EL (cell line): Measurements from ENCODE around the gene GNAQ.
A peak's percentile ranks its signal among the peaks of the same experiment; 100 is the strongest.

Experiments
- DNase-seq: peaks from one replicate; pipeline ENCODE4 v3.0.0-alpha.2; 2016

GNAQ gene

GRCh38 chr9:78000221-78000620 is 31.4 kb downstream of the GNAQ start:
- DNase-seq, result no peak

GRCh38 chr9:77999231-77999631 is 32.4 kb downstream of the GNAQ start:
- DNase-seq, result peak; percentile 48

GRCh38 chr9:77997611-77998284 is 33.9 kb downstream of the GNAQ start:
- DNase-seq, result no peak

GRCh38 chr9:77996696-77997095 is 34.9 kb downstream of the GNAQ start:
- no peak for DNase-seq

- no peak for DNase-seq
Observed at GRCh38 chr9:77991191-77991590, 40.4 kb downstream of the GNAQ start.

- no peak for DNase-seq
Observed at GRCh38 chr9:77989909-77990308, 41.7 kb downstream of the GNAQ start.

- no peak for DNase-seq
Observed at GRCh38 chr9:77989458-77989857, 42.2 kb downstream of the GNAQ start.

- no peak for DNase-seq
Observed at GRCh38 chr9:77988630-77989029, 43.0 kb downstream of the GNAQ start.

GRCh38 chr9:77987880-77988525 is 43.6 kb downstream of the GNAQ start:
- no peak for DNase-seq

GRCh38 chr9:77987081-77987656 is 44.4 kb downstream of the GNAQ start:
- no peak for DNase-seq

- no peak for DNase-seq
Observed at GRCh38 chr9:77985996-77986395, 45.6 kb downstream of the GNAQ start.

GRCh38 chr9:77983320-77983662 is 48.3 kb downstream of the GNAQ start:
- no peak for DNase-seq

- DNase-seq, result no peak
Observed at GRCh38 chr9:77982581-77983319, 48.9 kb downstream of the GNAQ start.

- DNase-seq, result no peak
Observed at GRCh38 chr9:77981907-77982306, 49.7 kb downstream of the GNAQ start.

- DNase-seq, result peak; percentile 75
Observed at GRCh38 chr9:77981332-77981731, 50.3 kb downstream of the GNAQ start.

GRCh38 chr9:77980622-77981021 is 51.0 kb downstream of the GNAQ start:
- DNase-seq, result peak; percentile 47

GRCh38 chr9:77978086-77978781 is 53.4 kb downstream of the GNAQ start:
- no peak for DNase-seq

GRCh38 chr9:77977210-77977611 is 54.4 kb downstream of the GNAQ start:
- peak; percentile 87 for DNase-seq

GRCh38 chr9:77975806-77976205 is 55.8 kb downstream of the GNAQ start:
- DNase-seq, result no peak

GRCh38 chr9:77975036-77975435 is 56.6 kb downstream of the GNAQ start:
- no peak for DNase-seq

GRCh38 chr9:77974434-77974833 is 57.2 kb downstream of the GNAQ start:
- no peak for DNase-seq

GRCh38 chr9:77969083-77969482 is 62.5 kb downstream of the GNAQ start:
- DNase-seq, result no peak

GRCh38 chr9:77968506-77968905 is 63.1 kb downstream of the GNAQ start:
- no peak for DNase-seq
